Liver (tissue), 9 donors: ENCODE data around the gene EHD1. TPM values are rescaled to one million over a fixed set of nuclear protein-coding genes. Genes with fewer than 3 reads are reported as not detected.
A peak's percentile ranks its signal among the peaks of the same experiment; 100 is the strongest.

Experiments used
- DNase-seq: peaks from one replicate; pipeline ENCODE4 v3.0.0-alpha.2; 2017; ENCODE audit warnings: low spot score
- H3K27ac ChIP-seq, 2 donors: one replicate each; pipeline ENCODE4 v1.7.0; 2013; ENCODE audit warnings: inconsistent platforms in 2 of 2, low read length in 2 of 2, control low read depth in 1 of 2, low read depth in 1 of 2, mild to moderate bottlenecking in 1 of 2
- H3K27me3 ChIP-seq, 4 donors: one replicate each; pipeline versions ENCODE4 v1.6.1 to v1.7.0; 2013; ENCODE audit warnings: low read length in 3 of 4, inconsistent platforms in 1 of 4, mild to moderate bottlenecking in 1 of 4, moderate library complexity in 1 of 4; ENCODE audit not compliant: control insufficient read depth in 4 of 4, insufficient read depth in 4 of 4
- H3K36me3 ChIP-seq, 4 donors: one replicate each; pipeline versions ENCODE4 v1.6.1 to v1.7.0; 2013; ENCODE audit warnings: low read length in 3 of 4, mild to moderate bottlenecking in 3 of 4, low read depth in 1 of 4, moderate library complexity in 1 of 4; ENCODE audit not compliant: control insufficient read depth in 4 of 4, insufficient read depth in 3 of 4
- H3K4me1 ChIP-seq, 4 donors: one replicate each; pipeline versions ENCODE4 v1.6.1 to v1.7.0; 2013; ENCODE audit warnings: low read length in 3 of 4, mild to moderate bottlenecking in 3 of 4, moderate library complexity in 1 of 4; ENCODE audit not compliant: control insufficient read depth in 4 of 4, insufficient read depth in 4 of 4
- H3K4me3 ChIP-seq, 3 donors: one replicate each; pipeline versions ENCODE4 v1.6.1 to v1.7.0; 2013; ENCODE audit warnings: low read length in 3 of 3, control low read depth in 1 of 3, low read depth in 1 of 3, mild to moderate bottlenecking in 1 of 3
- H3K9ac ChIP-seq, 2 donors: one replicate each; pipeline ENCODE4 v1.7.0; 2013; ENCODE audit warnings: low read length in 2 of 2, mild to moderate bottlenecking in 2 of 2, moderate library complexity in 2 of 2, control low read depth in 1 of 2, low read depth in 1 of 2
- H3K9me3 ChIP-seq, 4 donors: one replicate each; pipeline versions ENCODE4 v1.6.1 to v1.7.0; 2013; ENCODE audit warnings: low read length in 3 of 4; ENCODE audit not compliant: control insufficient read depth in 4 of 4
- CTCF ChIP-seq: fragments of 150-350 bp; IDR thresholded peaks from 2 replicates; pipeline ENCODE4 v1.5.1; 2017; ENCODE audit warnings: improper control_type of control experiment, low read depth, low read length; ENCODE audit not compliant: missing input control
- EGR1 ChIP-seq, 2 donors: IDR thresholded peaks; 2 replicates each; pipeline ENCODE4 v1.6.1; 2016 to 2018; ENCODE audit warnings: antibody characterized with exemption in 2 of 2, low read depth in 2 of 2
- FOXA1 ChIP-seq: IDR thresholded peaks from 2 replicates; pipeline ENCODE4 v1.6.1; 2016; ENCODE audit warnings: antibody characterized with exemption
- FOXA2 ChIP-seq: IDR thresholded peaks from 2 replicates; pipeline ENCODE4 v1.6.1; 2016; ENCODE audit warnings: antibody characterized with exemption
- GABPA ChIP-seq, 2 donors: IDR thresholded peaks in 1 of 2; conservative IDR thresholded peaks in 1 of 2; 2 replicates each; pipeline ENCODE4 v1.6.1; 2016; ENCODE audit warnings: antibody characterized with exemption in 2 of 2, mild to moderate bottlenecking in 1 of 2, moderate library complexity in 1 of 2
- HNF4A ChIP-seq, 2 donors: conservative IDR thresholded peaks; 2 replicates each; pipeline ENCODE4 v1.6.1; 2016; ENCODE audit warnings: antibody characterized with exemption in 2 of 2, mild to moderate bottlenecking in 2 of 2
- HNF4G ChIP-seq: IDR thresholded peaks from 2 replicates; pipeline ENCODE4 v1.6.1; 2016; ENCODE audit warnings: antibody characterized with exemption
- NR2F2 ChIP-seq: IDR thresholded peaks from 2 replicates; pipeline ENCODE4 v1.6.1; 2016; ENCODE audit warnings: antibody characterized with exemption
- RAD21 ChIP-seq, 2 donors: IDR thresholded peaks; 2 replicates each; pipeline ENCODE4 v1.6.1; 2016; ENCODE audit warnings: antibody characterized with exemption in 2 of 2, mild to moderate bottlenecking in 2 of 2
- RXRA ChIP-seq, 2 donors: IDR thresholded peaks; 2 replicates each; pipeline ENCODE4 v1.6.1; 2017 to 2018; ENCODE audit warnings: antibody characterized with exemption in 2 of 2, mild to moderate bottlenecking in 1 of 2
- SP1 ChIP-seq: IDR thresholded peaks from 2 replicates; pipeline ENCODE4 v1.6.1; 2018; ENCODE audit warnings: antibody characterized with exemption, mild to moderate bottlenecking
- YY1 ChIP-seq: IDR thresholded peaks from 2 replicates; pipeline ENCODE4 v1.6.1; 2016; ENCODE audit warnings: antibody characterized with exemption, mild to moderate bottlenecking
- ZBTB33 ChIP-seq: IDR thresholded peaks from 2 replicates; pipeline ENCODE4 v1.6.1; 2016; ENCODE audit warnings: antibody characterized with exemption
- WGBS: extraction: QIAGEN DNeasy Blood & Tissue Kit; methylation state at CpG from one replicate; pipeline ENCODE4 v1.1.7; 2013; 5-methylcytosine and 5-hydroxymethylcytosine counted together
- polyA plus RNA-seq, 2 donors: library from polyadenylated mRNA; stranded (reverse) in 1 of 2; unstranded in 1 of 2; fragments of 200-250 nt in 1 of 2; fragments of >200 nt in 1 of 2; fragmentation: Nextera tagmentation in 1 of 2; extraction: Ambion mirVana in 1 of 2; gene quantifications; one replicate each; pipeline versions ENCODE4 v1.2.1 to v1.2.3, GENCODE V29; 2013 to 2015
- total RNA-seq, 2 donors: library from RNA; depleted of rRNA; stranded (reverse); fragments of >200 nt; gene quantifications; one replicate each; pipeline ENCODE4 v1.2.3, GENCODE V29; 2014
- TF ChIP-seq, protein P1 (sequence below): IDR thresholded peaks from 2 replicates; pipeline ENCODE4 v1.6.1; 2016; ENCODE audit warnings: antibody characterized with exemption, mild to moderate bottlenecking
- donor health status: healthy.
- donor health status: healthy.
- donor health status: healthy.
- donor health status: healthy.
- donor health status: healthy.

The EHD1 gene
- total and polyA plus RNA-seq, 4 donors = 8.3 to 36.4 (median 19.2) TPM

GRCh38 chr11:64874308-64875240 lies 3.8 kb downstream of the EHD1 start:
- no peak for DNase-seq
- Histone ChIP-seq H3K36me3 (no peaks in the 10 kb centered on the region), H3K9me3 (no peaks in the 10 kb centered on the region), H3K9ac (no peak overlapping the region), H3K4me3 (no peak overlapping the region), H3K4me1 (peaks cover 32 to 89% (median 84%) of the 10 kb centered on the region in 4 donors), H3K27ac (peak overlapping the region; percentile 6 to 23), H3K27me3 (no peaks in the 10 kb centered on the region)
- TF ChIP-seq NR2F2 (no peak), EGR1 (IDR thresholded peaks at IDR 0.05; ENCODE audit: low read depth in 2 of 2) (no peak), FOXA1 (no peak), SP1 (no peak), RXRA (IDR thresholded peaks at IDR 0.05) (no peak), ZBTB33 (no peak), RAD21 (IDR thresholded peaks at IDR 0.05) (no peak), FOXA2 (no peak), CTCF (no peak), HNF4A (conservative IDR thresholded peaks at IDR 0.05) (no peak), YY1 (no peak), HNF4G (no peak), GABPA (IDR thresholded peaks at IDR 0.05 in 1 of 2, conservative IDR thresholded peaks at IDR 0.05 in 1 of 2) (no peak)
- TF ChIP-seq, protein P1, sequence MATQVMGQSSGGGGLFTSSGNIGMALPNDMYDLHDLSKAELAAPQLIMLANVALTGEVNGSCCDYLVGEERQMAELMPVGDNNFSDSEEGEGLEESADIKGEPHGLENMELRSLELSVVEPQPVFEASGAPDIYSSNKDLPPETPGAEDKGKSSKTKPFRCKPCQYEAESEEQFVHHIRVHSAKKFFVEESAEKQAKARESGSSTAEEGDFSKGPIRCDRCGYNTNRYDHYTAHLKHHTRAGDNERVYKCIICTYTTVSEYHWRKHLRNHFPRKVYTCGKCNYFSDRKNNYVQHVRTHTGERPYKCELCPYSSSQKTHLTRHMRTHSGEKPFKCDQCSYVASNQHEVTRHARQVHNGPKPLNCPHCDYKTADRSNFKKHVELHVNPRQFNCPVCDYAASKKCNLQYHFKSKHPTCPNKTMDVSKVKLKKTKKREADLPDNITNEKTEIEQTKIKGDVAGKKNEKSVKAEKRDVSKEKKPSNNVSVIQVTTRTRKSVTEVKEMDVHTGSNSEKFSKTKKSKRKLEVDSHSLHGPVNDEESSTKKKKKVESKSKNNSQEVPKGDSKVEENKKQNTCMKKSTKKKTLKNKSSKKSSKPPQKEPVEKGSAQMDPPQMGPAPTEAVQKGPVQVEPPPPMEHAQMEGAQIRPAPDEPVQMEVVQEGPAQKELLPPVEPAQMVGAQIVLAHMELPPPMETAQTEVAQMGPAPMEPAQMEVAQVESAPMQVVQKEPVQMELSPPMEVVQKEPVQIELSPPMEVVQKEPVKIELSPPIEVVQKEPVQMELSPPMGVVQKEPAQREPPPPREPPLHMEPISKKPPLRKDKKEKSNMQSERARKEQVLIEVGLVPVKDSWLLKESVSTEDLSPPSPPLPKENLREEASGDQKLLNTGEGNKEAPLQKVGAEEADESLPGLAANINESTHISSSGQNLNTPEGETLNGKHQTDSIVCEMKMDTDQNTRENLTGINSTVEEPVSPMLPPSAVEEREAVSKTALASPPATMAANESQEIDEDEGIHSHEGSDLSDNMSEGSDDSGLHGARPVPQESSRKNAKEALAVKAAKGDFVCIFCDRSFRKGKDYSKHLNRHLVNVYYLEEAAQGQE = no peak
- WGBS = 82% methylated on average over 29 of the region's 29 CpGs
